Activated naive CD4-positive, alpha-beta T cell treated with anti-CD3 and anti-CD28 coated beads, Interleukin-2, amount 50 U/mL, for 24 hours (primary cell): ENCODE measurements around the gene TBC1D5.
"Not testable (repeated sequence)": the region's sequence is repeated elsewhere in the genome, so short reads cannot be mapped to it uniquely, and the experiment has no call there.

Experiments
- H3K27ac Mint-ChIP-seq: one replicate; pipeline ENCODE4 v1.8.0; 2021; ENCODE audit warnings: mild to moderate bottlenecking, mixed read lengths
- H3K27me3 Mint-ChIP-seq: one replicate; pipeline ENCODE4 v1.8.0; 2021; ENCODE audit warnings: mixed read lengths
- H3K36me3 Mint-ChIP-seq: one replicate; pipeline ENCODE4 v1.8.0; 2021; ENCODE audit warnings: mixed read lengths
- H3K4me1 Mint-ChIP-seq: one replicate; pipeline ENCODE4 v1.8.0; 2021; ENCODE audit warnings: mixed read lengths
- H3K4me3 Mint-ChIP-seq: one replicate; pipeline ENCODE4 v1.8.0; 2021; ENCODE audit warnings: mild to moderate bottlenecking, mixed read lengths
- H3K9me3 Mint-ChIP-seq: one replicate; pipeline ENCODE4 v1.8.0; 2021; ENCODE audit warnings: mixed read lengths

The TBC1D5 gene, protein sequence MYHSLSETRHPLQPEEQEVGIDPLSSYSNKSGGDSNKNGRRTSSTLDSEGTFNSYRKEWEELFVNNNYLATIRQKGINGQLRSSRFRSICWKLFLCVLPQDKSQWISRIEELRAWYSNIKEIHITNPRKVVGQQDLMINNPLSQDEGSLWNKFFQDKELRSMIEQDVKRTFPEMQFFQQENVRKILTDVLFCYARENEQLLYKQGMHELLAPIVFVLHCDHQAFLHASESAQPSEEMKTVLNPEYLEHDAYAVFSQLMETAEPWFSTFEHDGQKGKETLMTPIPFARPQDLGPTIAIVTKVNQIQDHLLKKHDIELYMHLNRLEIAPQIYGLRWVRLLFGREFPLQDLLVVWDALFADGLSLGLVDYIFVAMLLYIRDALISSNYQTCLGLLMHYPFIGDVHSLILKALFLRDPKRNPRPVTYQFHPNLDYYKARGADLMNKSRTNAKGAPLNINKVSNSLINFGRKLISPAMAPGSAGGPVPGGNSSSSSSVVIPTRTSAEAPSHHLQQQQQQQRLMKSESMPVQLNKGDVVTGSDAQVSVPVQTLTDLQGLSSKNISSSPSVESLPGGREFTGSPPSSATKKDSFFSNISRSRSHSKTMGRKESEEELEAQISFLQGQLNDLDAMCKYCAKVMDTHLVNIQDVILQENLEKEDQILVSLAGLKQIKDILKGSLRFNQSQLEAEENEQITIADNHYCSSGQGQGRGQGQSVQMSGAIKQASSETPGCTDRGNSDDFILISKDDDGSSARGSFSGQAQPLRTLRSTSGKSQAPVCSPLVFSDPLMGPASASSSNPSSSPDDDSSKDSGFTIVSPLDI

GRCh38 chr3:17742102-17742879, at the start of gene TBC1D5:
Gene TBC1D5, minus strand, starts transcription at chr3:17742631. Its CDS starts 234,061 bp downstream, at chr3:17508570.
- no peaks in the 10 kb centered on the region for H3K9me3 Mint-ChIP-seq
- no peaks in the 10 kb centered on the region for H3K36me3 Mint-ChIP-seq
- no peaks in the 10 kb centered on the region for H3K27me3 Mint-ChIP-seq
- peaks cover 36% of the 10 kb centered on the region for H3K4me1 Mint-ChIP-seq
- peak within 1 kb of the TSS; percentile 95 for H3K27ac Mint-ChIP-seq
- peak within 1 kb of the TSS; percentile 90 for H3K4me3 Mint-ChIP-seq

DNA sequence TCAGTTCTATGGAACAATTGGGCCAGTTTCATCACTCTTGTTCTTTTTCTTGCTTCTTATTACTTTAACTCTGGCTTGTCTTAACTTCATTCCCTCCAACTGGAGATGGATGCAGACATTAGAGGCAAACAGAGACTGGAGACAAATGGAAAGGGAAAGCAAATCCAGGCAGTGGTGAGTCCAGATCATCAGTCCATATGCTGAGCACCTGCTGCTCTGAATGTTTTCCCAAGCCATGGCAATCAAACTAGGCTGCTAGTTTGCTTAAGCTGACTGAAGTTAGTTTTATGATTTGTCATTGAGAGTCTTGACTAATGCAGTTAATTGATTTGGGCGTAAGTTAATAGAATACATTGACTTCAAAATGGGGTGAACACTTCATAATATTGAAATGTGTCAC, 41.0 kb upstream of the TBC1D5 start:
- Mint-ChIP-seq H3K27me3 (no peaks in the 10 kb centered on the region), H3K9me3 (peaks cover 4% of the 10 kb centered on the region), H3K36me3 (no peaks in the 10 kb centered on the region), H3K4me1 (peaks cover 7% of the 10 kb centered on the region), H3K4me3 (no peak overlapping the region), H3K27ac (no peak overlapping the region)

GRCh38 chr3:17782751-17783150, 40.3 kb upstream of the TBC1D5 start:
- Mint-ChIP-seq H3K4me3 (no peak overlapping the region), H3K27ac (no peak overlapping the region), H3K36me3 (no peaks in the 10 kb centered on the region), H3K27me3 (no peaks in the 10 kb centered on the region), H3K9me3 (peaks cover 4% of the 10 kb centered on the region), H3K4me1 (peaks cover 7% of the 10 kb centered on the region)

DNA sequence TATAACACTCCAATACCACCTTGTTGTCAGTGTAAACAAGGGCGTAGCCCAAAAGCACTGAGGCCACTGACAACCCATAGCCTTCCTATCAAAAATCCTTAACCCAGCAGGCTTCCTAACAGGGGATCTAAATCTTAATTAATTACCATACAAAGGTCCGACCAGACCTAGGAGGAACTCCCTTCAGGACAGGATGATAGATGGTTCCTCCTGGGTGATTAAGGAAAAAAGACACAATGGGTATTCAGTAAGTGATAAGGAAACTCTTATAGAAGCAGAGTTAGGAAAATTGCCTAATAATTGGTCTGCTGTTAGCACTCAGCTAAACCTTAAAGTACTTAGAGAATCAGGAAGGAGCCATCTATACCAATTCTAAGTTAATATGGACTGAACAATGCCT, 37.9 kb upstream of the TBC1D5 start:
- not testable (repeated sequence) for H3K4me3 Mint-ChIP-seq, H3K27ac Mint-ChIP-seq, H3K9me3 Mint-ChIP-seq, H3K27me3 Mint-ChIP-seq, H3K4me1 Mint-ChIP-seq, H3K36me3 Mint-ChIP-seq

- not testable (repeated sequence) for H3K9me3 Mint-ChIP-seq, H3K27me3 Mint-ChIP-seq, H3K4me3 Mint-ChIP-seq, H3K27ac Mint-ChIP-seq, H3K36me3 Mint-ChIP-seq
- H3K4me1 Mint-ChIP-seq, result peaks cover 16% of the 10 kb centered on the region
Observed at GRCh38 chr3:17779304-17780250, 37.1 kb upstream of the TBC1D5 start.

- not testable (repeated sequence) for H3K36me3 Mint-ChIP-seq, H3K9me3 Mint-ChIP-seq, H3K4me3 Mint-ChIP-seq, H3K27ac Mint-ChIP-seq, H3K27me3 Mint-ChIP-seq
- peaks cover 17% of the 10 kb centered on the region for H3K4me1 Mint-ChIP-seq
Observed at GRCh38 chr3:17777326-17777725, 34.9 kb upstream of the TBC1D5 start.

- no peaks in the 10 kb centered on the region for H3K9me3 Mint-ChIP-seq
- peaks cover 17% of the 10 kb centered on the region for H3K4me1 Mint-ChIP-seq
- H3K4me3 Mint-ChIP-seq, result peak overlapping the region; percentile 65
- peaks cover 5% of the 10 kb centered on the region for H3K27me3 Mint-ChIP-seq
- H3K27ac Mint-ChIP-seq, result no peak overlapping the region
- no peaks in the 10 kb centered on the region for H3K36me3 Mint-ChIP-seq
Observed at GRCh38 chr3:17775073-17775472, 32.6 kb upstream of the TBC1D5 start.

DNA sequence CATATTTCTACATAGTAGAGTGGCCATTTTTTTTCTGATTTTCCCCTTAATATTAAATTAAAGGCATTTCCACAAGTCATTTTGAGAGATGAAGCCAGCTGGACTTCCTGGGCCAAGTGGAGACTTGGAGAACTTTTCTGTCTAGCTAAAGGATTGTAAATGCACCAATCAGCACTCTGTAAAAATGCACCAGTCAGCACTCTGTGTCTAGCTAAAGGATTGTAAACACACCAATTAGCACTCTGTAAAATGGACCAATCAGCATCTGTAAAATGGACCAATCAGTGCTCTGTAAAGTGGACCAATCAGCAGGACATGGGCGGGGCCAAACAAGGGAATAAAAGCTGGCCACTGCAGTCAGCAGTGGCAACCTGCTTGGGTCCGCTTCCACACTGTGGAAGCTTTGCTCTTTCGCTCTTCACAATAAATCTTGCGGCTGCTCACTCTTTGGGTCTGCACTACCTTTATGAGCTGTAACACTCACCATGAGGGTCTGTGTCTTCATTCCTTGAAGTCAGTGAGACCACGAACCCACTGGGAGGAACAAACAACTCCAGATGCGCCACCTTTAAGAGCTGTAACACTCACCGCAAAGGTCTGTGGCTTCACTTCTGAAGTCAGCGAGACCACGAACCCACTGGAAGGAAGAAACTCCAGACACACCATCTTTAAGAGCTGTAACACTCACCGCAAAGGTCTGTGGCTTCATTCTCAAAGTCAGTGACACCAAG, 31.9 kb upstream of the TBC1D5 start:
- peak overlapping the region; percentile 65 for H3K4me3 Mint-ChIP-seq
- H3K9me3 Mint-ChIP-seq, H3K27ac Mint-ChIP-seq, H3K27me3 Mint-ChIP-seq, H3K4me1 Mint-ChIP-seq, H3K36me3 Mint-ChIP-seq: not testable (repeated sequence)

DNA sequence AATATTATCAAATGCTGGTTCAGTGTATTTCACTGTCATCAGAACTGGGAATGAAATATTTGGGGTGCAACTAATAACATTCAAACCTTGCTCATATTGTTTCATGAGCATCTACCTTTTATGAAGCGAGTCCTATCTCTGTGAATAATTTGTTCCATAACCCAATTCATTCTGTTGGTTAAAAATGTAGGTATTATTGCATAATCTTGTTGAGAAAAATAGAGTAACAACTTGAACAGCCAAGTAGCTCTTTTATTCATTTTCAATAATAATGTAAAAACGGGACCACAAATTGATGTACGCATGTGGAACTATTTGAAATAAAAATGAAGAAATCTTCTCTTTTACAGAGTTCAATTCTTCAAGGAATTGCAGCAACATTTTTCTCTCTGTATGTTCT, 30.1 kb upstream of the TBC1D5 start:
- Mint-ChIP-seq H3K4me3 (no peak overlapping the region), H3K4me1 (peaks cover 10% of the 10 kb centered on the region), H3K27ac (no peak overlapping the region), H3K36me3 (no peaks in the 10 kb centered on the region), H3K27me3 (peaks cover 5% of the 10 kb centered on the region), H3K9me3 (no peaks in the 10 kb centered on the region)

DNA sequence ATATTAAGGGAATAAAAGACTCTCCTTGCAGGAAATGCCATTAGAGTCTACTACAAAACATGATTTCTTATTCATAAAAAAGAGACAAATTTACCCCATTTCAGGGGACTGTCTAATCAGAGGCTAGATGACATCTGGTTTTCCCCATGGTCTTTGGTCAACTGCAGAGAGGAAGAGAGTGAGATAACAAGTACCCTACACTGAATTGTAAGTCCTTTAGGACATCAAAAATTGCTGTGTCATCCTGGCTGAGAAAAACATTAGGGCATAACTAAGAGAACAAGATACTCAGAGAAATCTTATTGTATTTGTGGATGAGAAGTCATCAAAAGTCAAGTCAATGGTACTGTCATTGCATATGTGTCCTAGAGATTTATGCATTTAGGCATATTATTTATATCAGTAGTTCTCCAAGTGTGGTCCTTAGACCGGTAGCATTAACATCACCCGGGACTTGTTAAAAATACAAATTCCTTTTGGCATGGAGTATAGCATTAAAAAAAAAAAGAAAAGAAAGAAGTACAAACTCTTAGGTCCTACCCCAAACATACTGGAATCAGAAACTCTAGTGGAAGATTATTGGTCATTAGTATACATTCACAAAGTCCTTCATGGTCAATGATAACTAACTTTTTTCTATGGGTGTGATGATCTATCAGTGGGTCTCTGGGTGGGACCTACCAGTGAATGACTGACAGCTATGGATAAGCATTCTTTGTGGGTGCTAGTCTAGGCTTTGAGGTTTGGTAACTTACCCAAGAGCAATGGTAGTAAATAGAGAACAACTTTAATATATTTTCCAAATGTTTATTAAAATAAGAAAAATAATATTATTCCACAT, 29.0 kb upstream of the TBC1D5 start:
- Mint-ChIP-seq H3K9me3 (no peaks in the 10 kb centered on the region), H3K27me3 (peaks cover 3% of the 10 kb centered on the region), H3K4me1 (peaks cover 10% of the 10 kb centered on the region), H3K36me3 (no peaks in the 10 kb centered on the region), H3K27ac (no peak overlapping the region), H3K4me3 (no peak overlapping the region)

DNA sequence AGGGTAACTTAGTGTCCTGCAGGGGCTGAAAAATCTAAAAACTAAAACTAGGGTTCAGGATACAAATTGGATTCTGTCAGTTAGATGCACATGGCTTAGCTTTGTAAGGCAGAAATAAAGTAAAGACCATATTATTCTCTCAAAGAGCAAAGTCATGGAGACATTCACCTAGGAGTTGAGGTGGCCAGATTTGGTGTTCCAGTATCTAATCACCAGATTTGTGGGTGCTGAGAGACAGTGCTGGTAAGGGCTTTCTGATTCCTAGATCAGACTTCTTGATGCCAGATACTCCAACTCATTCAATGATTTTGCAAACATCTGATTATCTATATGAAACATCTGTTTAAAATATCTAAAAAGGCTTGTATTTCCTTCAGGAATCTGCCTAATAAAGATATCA, 28.3 kb upstream of the TBC1D5 start:
- H3K4me1 Mint-ChIP-seq, result peaks cover 10% of the 10 kb centered on the region
- H3K27me3 Mint-ChIP-seq, result peaks cover 3% of the 10 kb centered on the region
- no peak overlapping the region for H3K4me3 Mint-ChIP-seq
- no peak overlapping the region for H3K27ac Mint-ChIP-seq
- no peaks in the 10 kb centered on the region for H3K9me3 Mint-ChIP-seq
- no peaks in the 10 kb centered on the region for H3K36me3 Mint-ChIP-seq

DNA sequence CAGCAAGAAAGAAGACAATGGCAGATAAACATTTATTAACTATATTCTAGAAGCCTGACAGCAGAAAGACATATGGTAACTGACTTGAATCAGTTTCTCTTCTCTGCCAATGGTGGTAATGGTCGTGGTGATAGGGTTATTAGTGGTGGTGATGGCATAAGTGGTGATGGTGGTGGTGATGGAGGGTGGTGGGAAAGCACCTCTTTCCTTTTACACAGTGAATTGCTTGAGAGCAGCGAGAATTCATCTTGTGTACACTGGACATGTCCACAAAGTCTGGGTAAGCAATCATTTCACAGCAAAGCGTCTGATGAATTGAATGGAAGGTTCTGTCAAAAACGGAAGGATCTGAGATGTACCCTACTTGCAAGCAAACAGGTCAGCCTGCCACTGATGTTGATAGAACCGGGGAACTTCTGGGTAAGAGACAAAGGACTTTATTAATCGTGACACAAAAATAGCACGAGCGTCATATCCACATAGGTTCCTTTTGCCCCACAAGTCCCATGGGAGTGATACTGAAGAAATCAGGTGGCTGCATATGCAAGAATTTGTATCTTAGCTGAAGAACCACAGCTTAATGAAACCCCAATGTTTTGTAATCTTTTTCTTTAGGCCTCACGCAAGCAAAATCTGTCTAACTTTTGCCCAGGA, 23.5 kb upstream of the TBC1D5 start:
- H3K4me1 Mint-ChIP-seq, result no peaks in the 10 kb centered on the region
- H3K9me3 Mint-ChIP-seq, result no peaks in the 10 kb centered on the region
- H3K27me3 Mint-ChIP-seq, result no peaks in the 10 kb centered on the region
- no peaks in the 10 kb centered on the region for H3K36me3 Mint-ChIP-seq
- no peak overlapping the region for H3K27ac Mint-ChIP-seq
- H3K4me3 Mint-ChIP-seq, result no peak overlapping the region

GRCh38 chr3:17761563-17761962, 19.1 kb upstream of the TBC1D5 start:
- H3K36me3 Mint-ChIP-seq, result no peaks in the 10 kb centered on the region
- no peaks in the 10 kb centered on the region for H3K9me3 Mint-ChIP-seq
- no peak overlapping the region for H3K4me3 Mint-ChIP-seq
- no peaks in the 10 kb centered on the region for H3K4me1 Mint-ChIP-seq
- no peaks in the 10 kb centered on the region for H3K27me3 Mint-ChIP-seq
- no peak overlapping the region for H3K27ac Mint-ChIP-seq
